Measurements from ENCODE around the gene TIPARP.
A peak's percentile ranks its signal among the peaks of the same experiment; 100 is the strongest.
"Not testable (repeated sequence)": the region's sequence is repeated elsewhere in the genome, so short reads cannot be mapped to it uniquely, and the experiment has no call there.

Gene TIPARP

DNA sequence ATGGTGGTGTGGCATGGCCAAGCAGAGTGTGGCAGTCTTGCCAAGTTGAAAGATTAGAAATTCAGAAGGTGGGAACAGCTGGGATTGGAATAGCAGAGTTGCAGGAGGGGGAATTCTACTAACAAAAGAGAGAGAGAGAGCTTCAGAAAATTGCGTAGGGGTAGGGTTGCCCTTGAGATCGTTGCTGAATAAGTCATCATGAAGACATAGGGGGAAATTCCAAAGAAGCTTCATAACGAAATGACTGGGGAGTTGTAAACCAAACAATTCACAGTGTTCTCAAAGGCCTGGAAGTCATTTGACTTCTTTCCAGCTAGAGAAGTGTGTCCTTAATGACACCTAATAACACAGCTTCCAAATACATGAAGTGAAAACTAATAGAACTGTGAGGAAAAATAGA lies 26.3 kb upstream of the TIPARP start:
- no peak for DNase-seq

GRCh38 chr3:156649681-156650080 lies 24.7 kb upstream of the TIPARP start:
- no peak for DNase-seq

DNA sequence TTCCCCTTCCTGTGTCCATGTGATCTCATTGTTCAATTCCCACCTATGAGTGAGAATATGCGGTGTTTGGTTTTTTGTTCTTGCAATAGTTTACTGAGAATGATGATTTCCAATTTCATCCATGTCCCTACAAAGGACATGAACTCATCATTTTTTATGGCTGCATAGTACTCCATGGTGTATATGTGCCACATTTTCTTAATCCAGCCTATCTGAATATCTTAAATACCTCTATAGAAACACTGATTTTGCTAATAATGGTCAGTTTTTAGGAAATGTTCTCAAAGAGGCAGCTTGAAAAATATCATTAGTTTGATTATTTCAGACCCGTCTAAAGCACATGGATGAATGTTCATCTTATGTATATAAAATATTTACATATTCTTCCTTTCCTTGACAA lies 21.7 kb upstream of the TIPARP start:
- DNase-seq, result not testable (repeated sequence)

GRCh38 chr3:156654834-156655233 lies 19.6 kb upstream of the TIPARP start:
- DNase-seq, result no peak

DNA sequence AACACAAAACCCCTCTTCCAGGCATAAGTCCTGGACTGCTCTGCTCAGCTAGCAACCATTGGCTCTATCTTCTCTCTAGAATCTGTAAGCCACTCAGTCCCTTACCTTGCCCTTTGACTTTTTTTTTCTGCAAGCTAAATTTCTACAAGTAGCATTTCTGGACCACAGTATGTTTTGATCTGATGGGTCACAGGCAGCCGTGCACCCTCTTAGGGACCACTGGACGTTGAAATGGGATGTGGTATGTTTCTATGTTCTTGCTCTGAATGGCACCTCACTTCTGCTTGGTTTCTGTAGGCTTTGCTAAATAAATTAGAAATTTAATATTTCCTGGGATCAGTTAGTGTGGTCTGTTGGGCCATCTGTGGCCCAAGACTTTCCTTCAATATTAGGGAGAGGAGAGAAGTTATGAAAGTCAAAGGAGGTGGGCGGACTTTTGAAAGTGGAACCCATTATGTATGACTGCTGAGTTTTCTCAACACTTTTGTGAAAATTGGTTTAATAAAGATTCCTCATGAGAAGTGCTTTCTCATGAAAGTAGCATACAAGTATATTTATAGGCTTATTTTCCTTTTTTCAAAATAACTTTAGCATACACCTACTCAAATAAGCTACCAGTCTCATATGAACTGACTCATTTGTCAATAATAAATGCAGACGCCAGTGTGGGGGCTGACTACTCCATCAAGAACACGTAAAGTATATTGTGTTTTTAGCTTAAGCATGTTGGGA lies 18.4 kb upstream of the TIPARP start:
- DNase-seq, result no peak

DNA sequence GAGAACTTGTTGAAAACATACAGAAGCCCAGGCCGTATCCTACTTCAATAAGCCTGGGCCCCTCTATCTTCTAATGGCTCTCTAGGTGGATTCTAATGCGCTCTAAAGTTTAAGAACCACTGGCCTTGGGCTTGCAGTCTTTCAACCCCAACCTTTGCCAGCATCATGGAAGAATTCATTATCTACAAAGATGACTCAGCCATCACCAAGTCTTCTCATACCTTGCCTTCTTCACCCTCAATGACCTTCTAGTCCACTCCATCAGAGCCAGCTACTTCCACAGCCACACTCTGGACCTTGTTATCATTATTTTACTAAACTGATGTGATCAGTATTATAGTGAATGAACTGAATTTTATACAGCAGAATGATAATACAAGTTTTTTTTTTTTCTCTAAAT lies 16.9 kb upstream of the TIPARP start:
- no peak for DNase-seq

DNA sequence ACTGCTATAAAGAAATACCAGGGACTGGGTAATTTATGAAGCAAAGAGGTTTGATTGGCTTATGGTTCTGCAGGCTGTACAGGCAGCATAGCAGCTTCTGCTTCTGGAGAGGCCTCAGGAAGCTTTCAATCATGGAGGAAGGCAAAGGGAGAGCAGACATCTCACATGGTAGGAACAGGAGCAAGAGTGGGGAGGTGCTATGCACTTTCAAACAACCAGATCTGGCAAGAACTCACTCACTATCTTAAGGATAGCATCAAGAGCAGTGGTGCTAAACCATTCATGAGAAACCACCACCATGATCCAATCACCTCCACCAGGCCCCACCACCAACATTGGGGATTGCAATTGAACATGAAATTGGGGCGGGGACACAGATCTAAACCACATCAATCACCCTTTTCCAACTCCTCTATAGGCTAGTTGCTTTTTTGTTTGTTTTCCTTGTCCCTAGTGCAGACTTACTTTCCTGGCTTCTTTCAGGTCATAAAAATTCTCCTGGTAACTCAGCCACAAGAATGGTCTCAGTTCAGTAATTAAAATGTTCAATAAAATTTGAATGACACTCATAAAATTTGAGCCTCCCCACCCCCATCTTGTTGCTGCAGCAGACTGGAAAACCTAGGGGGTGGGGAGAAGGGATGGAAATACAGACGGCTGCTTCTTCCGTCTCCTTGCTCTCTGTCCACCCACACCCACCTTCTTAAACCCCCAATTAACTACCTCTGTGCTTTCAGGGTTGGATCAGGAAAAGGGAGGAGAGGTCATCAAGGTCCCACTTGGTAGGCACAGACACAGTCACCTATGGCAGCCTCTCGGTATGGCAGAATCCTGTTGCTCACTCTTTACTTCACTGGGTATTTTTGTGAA lies 16.3 kb upstream of the TIPARP start:
- DNase-seq, result no peak

GRCh38 chr3:156658732-156659090 lies 15.7 kb upstream of the TIPARP start:
- DNase-seq, result no peak

GRCh38 chr3:156659260-156659659 lies 15.1 kb upstream of the TIPARP start:
- no peak for DNase-seq

DNA sequence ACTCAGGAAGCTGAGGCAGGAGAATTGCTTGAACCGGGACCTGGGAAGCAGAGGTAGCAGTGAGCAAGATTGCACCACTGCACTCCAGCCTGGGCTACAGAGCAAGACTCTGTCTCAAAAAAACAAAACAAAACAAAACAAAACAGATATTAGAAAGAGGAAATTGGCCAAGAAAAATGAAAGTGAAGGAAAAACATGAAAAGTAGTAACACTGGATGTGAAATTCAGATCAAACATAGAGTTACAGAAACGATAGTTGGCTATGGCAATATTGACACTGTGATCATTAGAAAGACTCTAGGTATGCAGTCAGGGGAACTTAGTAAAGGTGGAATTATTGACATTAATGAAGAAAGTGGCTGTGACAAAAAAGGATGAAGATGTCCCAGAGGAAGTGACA lies 13.2 kb upstream of the TIPARP start:
- DNase-seq, result no peak

GRCh38 chr3:156664011-156664830 lies 10.2 kb upstream of the TIPARP start:
- no peak for DNase-seq

DNA sequence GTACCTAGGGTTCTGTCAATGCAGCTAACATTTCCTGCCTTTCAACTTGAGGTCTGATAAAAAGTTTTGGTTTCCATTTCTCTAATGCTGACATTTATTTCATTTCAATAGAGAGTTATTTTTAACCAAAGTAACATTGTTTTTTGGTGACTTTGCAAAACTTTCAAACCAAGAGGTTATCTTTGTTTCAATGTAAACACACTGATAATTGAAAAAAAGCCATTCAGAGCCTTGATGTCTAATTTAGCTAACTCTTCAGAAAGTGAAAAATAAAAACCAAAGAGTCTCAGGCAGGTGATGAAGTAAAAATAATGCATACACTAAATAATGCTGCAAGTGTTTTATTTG lies 9.6 kb upstream of the TIPARP start:
- DNase-seq, result peak in 1 of 2 donors; percentile 70

DNA sequence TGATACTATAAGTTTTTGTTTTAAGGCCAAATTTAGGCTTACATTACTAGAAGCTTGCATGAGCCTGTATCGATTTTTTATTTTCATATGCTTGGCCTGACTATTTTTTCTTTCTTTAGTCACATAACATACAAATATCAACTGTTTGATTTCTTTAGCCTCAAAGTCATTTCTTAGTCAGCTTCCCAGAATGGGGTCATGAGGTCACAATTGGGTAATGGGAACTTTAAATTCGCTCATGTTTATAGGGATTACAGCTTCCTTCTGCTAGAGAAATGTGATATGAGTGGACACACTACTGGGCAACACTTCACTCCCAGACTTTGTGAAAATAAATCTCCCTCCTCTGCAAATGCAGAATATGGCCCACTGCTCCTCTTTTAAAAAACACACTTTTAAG lies 9.1 kb upstream of the TIPARP start:
- DNase-seq, result no peak

- DNase-seq, result no peak
Measured at GRCh38 chr3:156666073-156666472, 8.3 kb upstream of the TIPARP start.

- no peak for DNase-seq
Measured at GRCh38 chr3:156668073-156668763, 6.2 kb upstream of the TIPARP start.

DNA sequence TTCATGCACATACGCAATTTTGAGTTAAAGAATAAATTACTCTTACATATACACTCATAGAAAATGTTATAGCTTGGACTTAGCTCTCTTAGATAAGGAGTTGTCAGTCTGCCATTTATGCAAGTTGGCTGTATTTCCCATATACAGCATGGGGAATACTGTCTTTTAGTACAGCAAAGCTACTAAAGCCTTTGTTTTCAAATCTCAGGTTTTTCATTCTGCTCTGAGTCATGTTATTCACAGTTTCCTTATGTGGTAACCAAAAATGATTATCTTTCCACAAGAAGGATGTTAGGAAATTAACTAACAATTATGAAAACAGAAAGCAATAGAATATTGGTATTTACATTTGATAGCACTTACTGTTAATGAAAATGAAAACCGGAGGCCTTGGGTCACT lies 4.3 kb upstream of the TIPARP start:
- no peak for DNase-seq

DNA sequence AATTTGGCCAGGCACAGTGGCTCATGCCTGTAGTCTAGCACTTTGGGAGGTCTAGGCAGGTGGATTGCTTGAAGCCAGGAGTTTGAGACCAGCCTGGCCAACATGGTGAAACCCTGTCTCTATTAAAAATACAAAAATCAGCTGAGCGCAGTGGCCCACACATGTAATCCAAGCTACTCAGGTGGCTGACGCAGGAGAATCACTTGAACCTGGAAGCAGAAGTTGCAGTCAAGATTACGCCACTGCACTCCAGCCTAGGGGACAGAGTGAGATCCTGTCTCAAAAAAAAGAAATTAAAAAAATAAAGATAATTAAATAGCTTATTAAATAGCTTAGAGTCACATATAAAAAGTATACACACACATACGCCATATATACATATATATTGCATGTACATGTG lies 3.7 kb upstream of the TIPARP start:
- no peak for DNase-seq

DNA sequence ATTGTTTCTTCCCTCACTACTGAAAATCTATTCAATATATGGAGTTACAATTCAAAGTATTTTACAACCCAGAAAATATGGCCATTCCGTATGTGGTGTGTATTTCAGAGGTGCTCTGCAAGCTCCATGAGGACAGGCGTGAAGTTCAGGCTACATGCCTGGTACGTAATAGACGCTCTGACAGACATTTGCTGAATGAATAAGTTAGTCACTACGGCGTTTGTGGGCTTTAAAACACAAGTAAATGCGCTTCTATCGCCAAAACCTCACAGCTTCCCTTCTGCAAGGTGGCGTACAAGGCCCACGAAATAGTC lies 701 bp upstream of the TIPARP start:
- DNase-seq, result no peak

GRCh38 chr3:156674911-156675829 lies 780 bp downstream of the TIPARP start:
- peak; percentile 27 to 44 for DNase-seq

- DNase-seq, result peak; percentile 29 to 53
Measured at GRCh38 chr3:156675830-156676767, 1.7 kb downstream of the TIPARP start.

Measured in CD4-positive, alpha-beta T cell treated with Interferon alpha-2 for 1 hour (primary cell).